ENCODE results near the gene INS. TPM values are rescaled to one million over a fixed set of nuclear protein-coding genes. Genes with fewer than 3 reads are reported as not detected.
"Not testable (repeated sequence)": the region's sequence is repeated elsewhere in the genome, so short reads cannot be mapped to it uniquely, and the experiment has no call there.

Gene INS
- total and polyA plus RNA-seq, 10 of the 15 experiments (the other 5 are each of a cell fraction or from before 2014, with no cell fraction given) = not detected

GRCh38 chr11:2127482-2128129 is 33.4 kb downstream of the INS start (continued):
- no peak for TF ChIP-seq ZNF592 (IDR thresholded peaks at IDR 0.05)
- TF ChIP-seq MAX (IDR thresholded peaks at IDR 0.05; ENCODE audit: low read depth, low read length) = no peak

- 6% methylated on average over 2 of the region's 2 CpGs for WGBS (ENCODE audit: insufficient coverage, insufficient replicate concordance, low lambda C conversion rate, missing lambda C conversion rate)
- H3K4me3 ChIP-seq = no peak overlapping the region
- ChIA-PET RAD21 (ENCODE audit: unreplicated experiment) (no interaction called here), SMC1A (ENCODE audit: uncharacterized antibody, unreplicated experiment) (no interaction called here), CTCF (no interaction called here), POLR2A (no interaction called here)
- no peak for FAIRE-seq
- no peaks in the 10 kb centered on the region for H4K20me1 ChIP-seq (ENCODE audit: control insufficient read depth, insufficient read depth)
- intact Hi-C loops (cut with micrococcal nuclease; ENCODE audit: unreplicated experiment) = no loop called here
- TF ChIP-seq EP300 (IDR thresholded peaks at IDR 0.05; ENCODE audit: borderline replicate concordance in 1 of 2, control insufficient read depth in 1 of 2, low read depth in 2 of 2, low read length in 2 of 2) (no peak), MYB (IDR thresholded peaks at IDR 0.05; ENCODE audit: borderline replicate concordance, low read depth, low read length) (no peak)
- H3K4me1 ChIP-seq (ENCODE audit: control insufficient read depth, insufficient read depth, low read length) = no peaks in the 10 kb centered on the region
- in situ Hi-C loops (cut with MboI) = no loop called here
- H3K27ac ChIP-seq (ENCODE audit: control insufficient read depth, insufficient read depth) = no peak overlapping the region
- no peak overlapping the region for H3K4me2 ChIP-seq (ENCODE audit: control insufficient read depth, insufficient read depth)
- H3K27me3 ChIP-seq (replicated peaks in 1 of 2; ENCODE audit: control insufficient read depth in 2 of 2, insufficient read depth in 2 of 2, low read length in 1 of 2) = no peaks in the 10 kb centered on the region; a peak in 1 of 4 replicates
- H3K9me3 ChIP-seq (replicated peaks; ENCODE audit: control insufficient read depth, insufficient read depth, low read length) = no peaks in the 10 kb centered on the region
- H2AFZ ChIP-seq (ENCODE audit: control insufficient read depth, low read depth, low read length) = no peak overlapping the region
- H3K79me2 ChIP-seq (ENCODE audit: control insufficient read depth, insufficient read depth, low read length) = no peaks in the 10 kb centered on the region
- no peak for DNase-seq (ENCODE audit: low read depth, low spot score)
- no peak for ATAC-seq
- no peaks in the 10 kb centered on the region for H3K36me3 ChIP-seq (ENCODE audit: control insufficient read depth in 2 of 2, insufficient read depth in 2 of 2, low read length in 1 of 2)
- H3K9ac ChIP-seq (ENCODE audit: control insufficient read depth, insufficient read depth, low read length) = no peak overlapping the region
- BruUV-seq (replicated peaks) = no TSS peak
These were observed 34.4 kb downstream of the INS start for GRCh38 chr11:2126520-2127085.

GRCh38 chr11:2124736-2125484 is 36.1 kb downstream of the INS start:
- intact Hi-C loops (cut with micrococcal nuclease; ENCODE audit: unreplicated experiment); ATAC-seq; H3K27ac ChIP-seq (ENCODE audit: control insufficient read depth, insufficient read depth); POLR2A ChIA-PET; DNase-seq (ENCODE audit: low read depth, low spot score); RAD21 ChIA-PET (ENCODE audit: unreplicated experiment); H3K9ac ChIP-seq (ENCODE audit: control insufficient read depth, insufficient read depth, low read length); H3K79me2 ChIP-seq (ENCODE audit: control insufficient read depth, insufficient read depth, low read length); H3K27me3 ChIP-seq (replicated peaks in 1 of 2; ENCODE audit: control insufficient read depth in 2 of 2, insufficient read depth in 2 of 2, low read length in 1 of 2); FAIRE-seq; H3K36me3 ChIP-seq (ENCODE audit: control insufficient read depth in 2 of 2, insufficient read depth in 2 of 2, low read length in 1 of 2); H3K4me3 ChIP-seq; BruUV-seq (replicated peaks); H3K9me3 ChIP-seq (replicated peaks; ENCODE audit: control insufficient read depth, insufficient read depth, low read length); H4K20me1 ChIP-seq (ENCODE audit: control insufficient read depth, insufficient read depth); H2AFZ ChIP-seq (ENCODE audit: control insufficient read depth, low read depth, low read length); H3K4me1 ChIP-seq (ENCODE audit: control insufficient read depth, insufficient read depth, low read length); in situ Hi-C loops (cut with MboI); H3K4me2 ChIP-seq (ENCODE audit: control insufficient read depth, insufficient read depth): not testable (repeated sequence)
- CTCF ChIA-PET = interaction anchor here (2.7 kb wide), 1 partner anchor 26 kb away, joined by 11 read pairs; no protein-coding TSS in a partner anchor
- SMC1A ChIA-PET (ENCODE audit: uncharacterized antibody, unreplicated experiment) = interaction anchor here (1.3 kb wide), 1 partner anchor 9 kb away, joined by 3 read pairs; no protein-coding TSS in a partner anchor
- WGBS (ENCODE audit: insufficient coverage, insufficient replicate concordance, low lambda C conversion rate, missing lambda C conversion rate) = 41% methylated on average over 8 of the region's 10 CpGs
